IMR-90 (cell line): Measurements from ENCODE around the gene LCAT.

Experiments
- RAD21 ChIP-seq: IDR thresholded peaks from 2 replicates; pipeline ENCODE4 v1.6.1; 2012; ENCODE audit warnings: low read length, improper control_type of control experiment
- SMC3 ChIP-seq: fragments of 150-350 bp; IDR thresholded peaks from 2 replicates; pipeline ENCODE4 v1.6.1; 2016; ENCODE audit warnings: low read depth, mild to moderate bottlenecking, antibody characterized with exemption, low read length, moderate library complexity
- TF ChIP-seq, protein P1 (sequence below): conservative IDR thresholded peaks from 2 replicates; pipeline ENCODE4 v1.5.1; 2012; ENCODE audit warnings: mild to moderate bottlenecking, low read depth, low read length, improper control_type of control experiment
- TF ChIP-seq, protein P2 (sequence below): fragments of 150-350 bp; IDR thresholded peaks from 2 replicates; pipeline ENCODE4 v1.6.1; 2016; ENCODE audit warnings: low read depth, mild to moderate bottlenecking, low read length, moderate library complexity, borderline replicate concordance
- TF ChIP-seq, protein P3 (sequence below): fragments of 150-350 bp; IDR thresholded peaks from 2 replicates; pipeline ENCODE4 v1.6.1; 2017; ENCODE audit warnings: mild to moderate bottlenecking, antibody characterized with exemption, low read length, low read depth

DNA sequence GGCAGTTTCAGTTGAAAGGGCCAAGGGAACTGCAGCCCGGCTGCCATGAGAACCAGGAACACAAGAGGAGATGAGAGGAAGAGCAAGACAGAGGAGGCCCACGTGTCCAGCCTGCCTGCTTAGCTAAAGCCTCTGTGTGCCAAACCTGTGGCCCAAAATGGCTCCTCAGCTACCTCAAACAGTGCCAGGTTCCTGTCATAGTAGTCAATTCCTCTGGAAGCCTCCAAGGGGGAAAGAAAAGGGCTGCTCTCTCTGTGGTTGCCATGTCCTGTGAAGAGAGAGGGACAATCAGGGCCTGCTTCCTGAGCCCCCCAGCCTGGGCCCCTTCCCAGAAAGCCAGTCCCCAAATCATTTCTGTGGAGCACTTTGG, 19.4 kb upstream of the LCAT start:
- TF ChIP-seq, protein P1, sequence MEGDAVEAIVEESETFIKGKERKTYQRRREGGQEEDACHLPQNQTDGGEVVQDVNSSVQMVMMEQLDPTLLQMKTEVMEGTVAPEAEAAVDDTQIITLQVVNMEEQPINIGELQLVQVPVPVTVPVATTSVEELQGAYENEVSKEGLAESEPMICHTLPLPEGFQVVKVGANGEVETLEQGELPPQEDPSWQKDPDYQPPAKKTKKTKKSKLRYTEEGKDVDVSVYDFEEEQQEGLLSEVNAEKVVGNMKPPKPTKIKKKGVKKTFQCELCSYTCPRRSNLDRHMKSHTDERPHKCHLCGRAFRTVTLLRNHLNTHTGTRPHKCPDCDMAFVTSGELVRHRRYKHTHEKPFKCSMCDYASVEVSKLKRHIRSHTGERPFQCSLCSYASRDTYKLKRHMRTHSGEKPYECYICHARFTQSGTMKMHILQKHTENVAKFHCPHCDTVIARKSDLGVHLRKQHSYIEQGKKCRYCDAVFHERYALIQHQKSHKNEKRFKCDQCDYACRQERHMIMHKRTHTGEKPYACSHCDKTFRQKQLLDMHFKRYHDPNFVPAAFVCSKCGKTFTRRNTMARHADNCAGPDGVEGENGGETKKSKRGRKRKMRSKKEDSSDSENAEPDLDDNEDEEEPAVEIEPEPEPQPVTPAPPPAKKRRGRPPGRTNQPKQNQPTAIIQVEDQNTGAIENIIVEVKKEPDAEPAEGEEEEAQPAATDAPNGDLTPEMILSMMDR: no peak
- TF ChIP-seq, protein P2, sequence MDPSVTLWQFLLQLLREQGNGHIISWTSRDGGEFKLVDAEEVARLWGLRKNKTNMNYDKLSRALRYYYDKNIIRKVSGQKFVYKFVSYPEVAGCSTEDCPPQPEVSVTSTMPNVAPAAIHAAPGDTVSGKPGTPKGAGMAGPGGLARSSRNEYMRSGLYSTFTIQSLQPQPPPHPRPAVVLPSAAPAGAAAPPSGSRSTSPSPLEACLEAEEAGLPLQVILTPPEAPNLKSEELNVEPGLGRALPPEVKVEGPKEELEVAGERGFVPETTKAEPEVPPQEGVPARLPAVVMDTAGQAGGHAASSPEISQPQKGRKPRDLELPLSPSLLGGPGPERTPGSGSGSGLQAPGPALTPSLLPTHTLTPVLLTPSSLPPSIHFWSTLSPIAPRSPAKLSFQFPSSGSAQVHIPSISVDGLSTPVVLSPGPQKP: no peak
- no peak for TF ChIP-seq RAD21
- TF ChIP-seq, protein P3, sequence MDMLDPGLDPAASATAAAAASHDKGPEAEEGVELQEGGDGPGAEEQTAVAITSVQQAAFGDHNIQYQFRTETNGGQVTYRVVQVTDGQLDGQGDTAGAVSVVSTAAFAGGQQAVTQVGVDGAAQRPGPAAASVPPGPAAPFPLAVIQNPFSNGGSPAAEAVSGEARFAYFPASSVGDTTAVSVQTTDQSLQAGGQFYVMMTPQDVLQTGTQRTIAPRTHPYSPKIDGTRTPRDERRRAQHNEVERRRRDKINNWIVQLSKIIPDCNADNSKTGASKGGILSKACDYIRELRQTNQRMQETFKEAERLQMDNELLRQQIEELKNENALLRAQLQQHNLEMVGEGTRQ: no peak
- no peak for TF ChIP-seq SMC3
